HCT116 (cell line): ENCODE results near the gene PLD1. TPM values are rescaled to one million over a fixed set of nuclear protein-coding genes. Genes with fewer than 3 reads are reported as not detected.

ENCODE experiments used
- ATAC-seq: fragments of 200-7000 bp; cut with Tn5 transposase; 2 replicates; pipeline ENCODE4 v1.9.1; 2020; ENCODE audit warnings: mild to moderate bottlenecking, moderate library complexity
- BruUV-seq: library from RNA; stranded (reverse); fragments of 400-500 nt; replicated peaks from 2 replicates; lab custom pipeline; 2021; lab: Mats Ljungman, UMichigan
- CTCF ChIA-PET: fragments of 300-600 bp; sonication (Branson Sonifier 250); formaldehyde crosslinking; loops from one replicate; lab custom pipeline; 2021; ENCODE audit warnings: antibody characterized with exemption; lab: Charles Lee
- POLR2A ChIA-PET: fragments of 300-600, 350-600 bp; sonication (Branson Sonifier 250); formaldehyde crosslinking; loops from one replicate; lab custom pipeline; 2021; ENCODE audit warnings: antibody characterized with exemption; lab: Charles Lee
- RAD21 ChIA-PET, 2 experiments: fragments of 300-600 bp; sonication (Branson Sonifier 250); formaldehyde crosslinking; loops; one replicate each; lab custom pipeline; 2023; ENCODE audit warnings: low total read pairs in 2 of 2; ENCODE audit not compliant: uncharacterized antibody in 2 of 2, unreplicated experiment in 2 of 2, low non-redundant PET in 1 of 2; lab: Charles Lee
- DNase-seq: peaks from one replicate; pipeline ENCODE4 v3.0.0-alpha.2; 2010; ENCODE audit warnings: low read depth, low spot score
- H2AFZ ChIP-seq: fragments of 200-600 bp; shearing (Covaris generic), sonication (generic); 2 replicates; pipeline ENCODE4 v1.6.1; 2017; ENCODE audit warnings: low read depth, mixed run types, mixed read lengths, antibody characterized with exemption, low read length; ENCODE audit not compliant: poor library complexity, severe bottlenecking
- H3K27ac ChIP-seq: 2 replicates; pipeline ENCODE4 v1.5.1; 2012; ENCODE audit warnings: low read depth, low read length
- H3K27me3 ChIP-seq: fragments of 200-600 bp; sonication (generic); 2 replicates; pipeline ENCODE4 v1.6.1; 2016; ENCODE audit warnings: mixed run types, low read length, mixed read lengths; ENCODE audit not compliant: insufficient read depth
- H3K36me3 ChIP-seq, 2 experiments: fragments of 200-500 bp in 1 of 2; fragments of 200-600 bp in 1 of 2; sonication (Bioruptor generic) in 1 of 2; sonication (generic) in 1 of 2; 2 replicates each; pipeline versions ENCODE4 v1.5.1 to v1.6.1; 2014 to 2016; ENCODE audit warnings: low read length in 2 of 2, inconsistent platforms in 1 of 2, mixed read lengths in 1 of 2, mixed run types in 1 of 2; ENCODE audit not compliant: insufficient read depth in 2 of 2, control insufficient read depth in 1 of 2
- H3K4me1 ChIP-seq, 2 experiments: fragments of 200-600 bp in 1 of 2; sonication (generic) in 1 of 2; 2 replicates each; pipeline versions ENCODE4 v1.5.1 to v1.6.1; 2012 to 2017; ENCODE audit warnings: low read length in 2 of 2, inconsistent platforms in 1 of 2, mild to moderate bottlenecking in 1 of 2, mixed read lengths in 1 of 2, mixed run types in 1 of 2, moderate library complexity in 1 of 2; ENCODE audit not compliant: insufficient read depth in 2 of 2, control insufficient read depth in 1 of 2
- H3K4me2 ChIP-seq: fragments of 200-600 bp; sonication (generic); 2 replicates; pipeline ENCODE4 v1.6.1; 2017; ENCODE audit warnings: mixed run types, low read length, mixed read lengths
- H3K4me3 ChIP-seq, 2 experiments: fragments of 200-600 bp in 1 of 2; sonication (generic) in 1 of 2; replicated peaks in 1 of 2; 2 replicates each; pipeline ENCODE4 v1.5.1; 2011 to 2016; ENCODE audit warnings: low read length in 2 of 2, control low read depth in 1 of 2, low read depth in 1 of 2, mild to moderate bottlenecking in 1 of 2, mixed read lengths in 1 of 2, mixed run types in 1 of 2
- H3K79me2 ChIP-seq: fragments of 200-600 bp; sonication (generic); 2 replicates; pipeline ENCODE4 v1.6.1; 2017; ENCODE audit warnings: mild to moderate bottlenecking, mixed run types, low read length, moderate library complexity, mixed read lengths; ENCODE audit not compliant: insufficient read depth
- H3K9ac ChIP-seq: fragments of 200-600 bp; sonication (generic); 2 replicates; pipeline ENCODE4 v1.6.1; 2016; ENCODE audit warnings: low read length, mixed read lengths
- H3K9me2 ChIP-seq: fragments of 200-600 bp; sonication (generic), shearing (Covaris generic); 2 replicates; pipeline ENCODE4 v1.6.1; 2017; ENCODE audit warnings: mixed run types, mild to moderate bottlenecking, moderate library complexity; ENCODE audit not compliant: insufficient read depth
- H3K9me3 ChIP-seq, 2 experiments: fragments of 200-500 bp in 1 of 2; fragments of 200-600 bp in 1 of 2; sonication (Bioruptor generic) in 1 of 2; sonication (generic) in 1 of 2; 2 replicates each; pipeline ENCODE4 v1.6.1; 2014 to 2017; ENCODE audit warnings: low read length in 2 of 2, mixed read lengths in 2 of 2, inconsistent platforms in 1 of 2, low read depth in 1 of 2, mild to moderate bottlenecking in 1 of 2, mixed run types in 1 of 2, moderate library complexity in 1 of 2; ENCODE audit not compliant: control insufficient read depth in 1 of 2, insufficient read depth in 1 of 2
- H4K20me1 ChIP-seq: fragments of 200-600 bp; sonication (generic), shearing (Covaris generic); 2 replicates; pipeline ENCODE4 v1.6.1; 2017; ENCODE audit warnings: mixed run types, mild to moderate bottlenecking, moderate library complexity; ENCODE audit not compliant: insufficient read depth
- CBX3 ChIP-seq: IDR thresholded peaks from 2 replicates; pipeline ENCODE4 v1.6.1; 2012; ENCODE audit warnings: low read depth
- EGR1 ChIP-seq: IDR thresholded peaks from 2 replicates; pipeline ENCODE4 v1.6.1; 2012; ENCODE audit warnings: low read depth
- ELF1 ChIP-seq: IDR thresholded peaks from 2 replicates; pipeline ENCODE4 v1.6.1; 2012; ENCODE audit warnings: low read depth, borderline replicate concordance
- JUND ChIP-seq: IDR thresholded peaks from 2 replicates; pipeline ENCODE4 v1.6.1; 2012
- POLR2AphosphoS5 ChIP-seq: IDR thresholded peaks from 2 replicates; pipeline ENCODE4 v1.6.1; 2011; ENCODE audit warnings: mild to moderate bottlenecking, low read depth, low read length, moderate library complexity
- RAD21 ChIP-seq: IDR thresholded peaks from 2 replicates; pipeline ENCODE4 v1.6.1; 2012; ENCODE audit warnings: low read depth, mild to moderate bottlenecking
- SP1 ChIP-seq: IDR thresholded peaks from 2 replicates; pipeline ENCODE4 v1.6.1; 2012; ENCODE audit warnings: low read depth
- YY1 ChIP-seq: IDR thresholded peaks from 2 replicates; pipeline ENCODE4 v1.6.1; 2011; ENCODE audit warnings: low read length, low read depth, moderate library complexity, mild to moderate bottlenecking; ENCODE audit not compliant: insufficient replicate concordance; ENCODE audit errors: extremely low read depth
- ZFX ChIP-seq: fragments of 450-650 bp; IDR thresholded peaks from 2 replicates; pipeline ENCODE4 v1.6.1; 2017
- intact Hi-C: fragments of 100-400 bp; cut with micrococcal nuclease; formaldehyde crosslinking; loops from 2 replicates; pipeline ENCODE4 v1.10.0; 2022
- total RNA-seq: library from RNA; stranded (reverse); gene quantifications from one replicate; pipeline ENCODE4 v1.2.1, GENCODE V29; 2021; ENCODE audit not compliant: unreplicated experiment
- TF ChIP-seq, protein P1 (sequence below): IDR thresholded peaks from 2 replicates; pipeline ENCODE4 v1.6.1; 2012; ENCODE audit warnings: low read depth
- TF ChIP-seq, protein P2 (sequence below): IDR thresholded peaks from 2 replicates; pipeline ENCODE4 v1.6.1; 2011; ENCODE audit warnings: mild to moderate bottlenecking, low read length, moderate library complexity; ENCODE audit not compliant: insufficient replicate concordance; ENCODE audit errors: extremely low read depth
- TF ChIP-seq, protein P3 (sequence below), 3 experiments: fragments of 200-600 bp in 1 of 3; sonication (generic) in 1 of 3; IDR thresholded peaks in 2 of 3; conservative IDR thresholded peaks in 1 of 3; 2 replicates each; pipeline ENCODE4 v1.5.1; 2012 to 2017; ENCODE audit warnings: low read depth in 2 of 3, low read length in 2 of 3, antibody characterized with exemption in 1 of 3, borderline replicate concordance in 1 of 3, control low read depth in 1 of 3, mild to moderate bottlenecking in 1 of 3, mixed read lengths in 1 of 3, mixed run types in 1 of 3, moderate library complexity in 1 of 3; ENCODE audit not compliant: insufficient read depth in 1 of 3

PLD1 gene
- total RNA-seq, 1 experiment from 2014 or later: 8.4 TPM

DNA sequence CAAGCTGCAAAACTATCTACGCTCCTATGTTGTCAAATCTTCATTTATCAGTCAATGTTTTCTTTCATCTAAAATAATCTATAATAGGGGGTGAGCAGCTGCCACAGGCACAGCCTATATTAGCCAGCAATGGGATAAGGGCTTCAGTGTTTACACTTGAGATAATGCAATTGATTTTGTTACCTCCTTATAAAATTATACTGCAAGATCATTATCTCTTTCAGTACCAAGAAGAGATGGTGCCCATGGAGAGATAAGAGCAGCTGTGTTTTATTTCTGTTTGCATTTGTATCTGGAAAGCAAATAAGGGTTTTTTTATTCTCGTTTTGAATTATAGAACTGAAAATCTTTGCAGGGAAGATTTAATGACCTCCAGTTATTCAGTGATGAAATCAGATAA, 68.9 kb downstream of the PLD1 start:
- POLR2A ChIA-PET: no interaction called here
- no peaks in the 10 kb centered on the region for H3K79me2 ChIP-seq
- no TSS peak for BruUV-seq

More for the DNA sequence above, 68.9 kb downstream of the PLD1 start:
- H3K4me1 ChIP-seq: no peaks in the 10 kb centered on the region
- TF ChIP-seq ELF1 (no peak), ZFX (no peak), SP1 (no peak), CBX3 (no peak), YY1 (no peak), POLR2AphosphoS5 (no peak), RAD21 (no peak), EGR1 (no peak), JUND (no peak)
- TF ChIP-seq, protein P1, sequence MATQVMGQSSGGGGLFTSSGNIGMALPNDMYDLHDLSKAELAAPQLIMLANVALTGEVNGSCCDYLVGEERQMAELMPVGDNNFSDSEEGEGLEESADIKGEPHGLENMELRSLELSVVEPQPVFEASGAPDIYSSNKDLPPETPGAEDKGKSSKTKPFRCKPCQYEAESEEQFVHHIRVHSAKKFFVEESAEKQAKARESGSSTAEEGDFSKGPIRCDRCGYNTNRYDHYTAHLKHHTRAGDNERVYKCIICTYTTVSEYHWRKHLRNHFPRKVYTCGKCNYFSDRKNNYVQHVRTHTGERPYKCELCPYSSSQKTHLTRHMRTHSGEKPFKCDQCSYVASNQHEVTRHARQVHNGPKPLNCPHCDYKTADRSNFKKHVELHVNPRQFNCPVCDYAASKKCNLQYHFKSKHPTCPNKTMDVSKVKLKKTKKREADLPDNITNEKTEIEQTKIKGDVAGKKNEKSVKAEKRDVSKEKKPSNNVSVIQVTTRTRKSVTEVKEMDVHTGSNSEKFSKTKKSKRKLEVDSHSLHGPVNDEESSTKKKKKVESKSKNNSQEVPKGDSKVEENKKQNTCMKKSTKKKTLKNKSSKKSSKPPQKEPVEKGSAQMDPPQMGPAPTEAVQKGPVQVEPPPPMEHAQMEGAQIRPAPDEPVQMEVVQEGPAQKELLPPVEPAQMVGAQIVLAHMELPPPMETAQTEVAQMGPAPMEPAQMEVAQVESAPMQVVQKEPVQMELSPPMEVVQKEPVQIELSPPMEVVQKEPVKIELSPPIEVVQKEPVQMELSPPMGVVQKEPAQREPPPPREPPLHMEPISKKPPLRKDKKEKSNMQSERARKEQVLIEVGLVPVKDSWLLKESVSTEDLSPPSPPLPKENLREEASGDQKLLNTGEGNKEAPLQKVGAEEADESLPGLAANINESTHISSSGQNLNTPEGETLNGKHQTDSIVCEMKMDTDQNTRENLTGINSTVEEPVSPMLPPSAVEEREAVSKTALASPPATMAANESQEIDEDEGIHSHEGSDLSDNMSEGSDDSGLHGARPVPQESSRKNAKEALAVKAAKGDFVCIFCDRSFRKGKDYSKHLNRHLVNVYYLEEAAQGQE: no peak
- TF ChIP-seq, protein P2, sequence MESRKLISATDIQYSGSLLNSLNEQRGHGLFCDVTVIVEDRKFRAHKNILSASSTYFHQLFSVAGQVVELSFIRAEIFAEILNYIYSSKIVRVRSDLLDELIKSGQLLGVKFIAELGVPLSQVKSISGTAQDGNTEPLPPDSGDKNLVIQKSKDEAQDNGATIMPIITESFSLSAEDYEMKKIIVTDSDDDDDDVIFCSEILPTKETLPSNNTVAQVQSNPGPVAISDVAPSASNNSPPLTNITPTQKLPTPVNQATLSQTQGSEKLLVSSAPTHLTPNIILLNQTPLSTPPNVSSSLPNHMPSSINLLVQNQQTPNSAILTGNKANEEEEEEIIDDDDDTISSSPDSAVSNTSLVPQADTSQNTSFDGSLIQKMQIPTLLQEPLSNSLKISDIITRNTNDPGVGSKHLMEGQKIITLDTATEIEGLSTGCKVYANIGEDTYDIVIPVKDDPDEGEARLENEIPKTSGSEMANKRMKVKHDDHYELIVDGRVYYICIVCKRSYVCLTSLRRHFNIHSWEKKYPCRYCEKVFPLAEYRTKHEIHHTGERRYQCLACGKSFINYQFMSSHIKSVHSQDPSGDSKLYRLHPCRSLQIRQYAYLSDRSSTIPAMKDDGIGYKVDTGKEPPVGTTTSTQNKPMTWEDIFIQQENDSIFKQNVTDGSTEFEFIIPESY: no peak
- TF ChIP-seq, protein P3, sequence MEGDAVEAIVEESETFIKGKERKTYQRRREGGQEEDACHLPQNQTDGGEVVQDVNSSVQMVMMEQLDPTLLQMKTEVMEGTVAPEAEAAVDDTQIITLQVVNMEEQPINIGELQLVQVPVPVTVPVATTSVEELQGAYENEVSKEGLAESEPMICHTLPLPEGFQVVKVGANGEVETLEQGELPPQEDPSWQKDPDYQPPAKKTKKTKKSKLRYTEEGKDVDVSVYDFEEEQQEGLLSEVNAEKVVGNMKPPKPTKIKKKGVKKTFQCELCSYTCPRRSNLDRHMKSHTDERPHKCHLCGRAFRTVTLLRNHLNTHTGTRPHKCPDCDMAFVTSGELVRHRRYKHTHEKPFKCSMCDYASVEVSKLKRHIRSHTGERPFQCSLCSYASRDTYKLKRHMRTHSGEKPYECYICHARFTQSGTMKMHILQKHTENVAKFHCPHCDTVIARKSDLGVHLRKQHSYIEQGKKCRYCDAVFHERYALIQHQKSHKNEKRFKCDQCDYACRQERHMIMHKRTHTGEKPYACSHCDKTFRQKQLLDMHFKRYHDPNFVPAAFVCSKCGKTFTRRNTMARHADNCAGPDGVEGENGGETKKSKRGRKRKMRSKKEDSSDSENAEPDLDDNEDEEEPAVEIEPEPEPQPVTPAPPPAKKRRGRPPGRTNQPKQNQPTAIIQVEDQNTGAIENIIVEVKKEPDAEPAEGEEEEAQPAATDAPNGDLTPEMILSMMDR (IDR thresholded peaks at IDR 0.05 in 2 of 3, conservative IDR thresholded peaks at IDR 0.05 in 1 of 3; ENCODE audit: borderline replicate concordance in 1 of 3, insufficient read depth in 1 of 3, low read depth in 2 of 3, low read length in 2 of 3): no peak
- TF ChIP-seq, all 23 proteins: peak for 0
- H3K27ac ChIP-seq: no peak overlapping the region
- intact Hi-C loops: no loop called here
- no peak overlapping the region for H3K4me3 ChIP-seq
- H3K27me3 ChIP-seq: no peaks in the 10 kb centered on the region
- H3K4me2 ChIP-seq: no peak overlapping the region
- no peak overlapping the region for H3K9ac ChIP-seq
- no peak overlapping the region for H2AFZ ChIP-seq
- no peaks in the 10 kb centered on the region for H3K36me3 ChIP-seq
- no peaks in the 10 kb centered on the region for H3K9me3 ChIP-seq
- no peaks in the 10 kb centered on the region for H3K9me2 ChIP-seq
- ATAC-seq: no peak
- ChIA-PET CTCF (no interaction called here), RAD21 (no interaction called here)
- no peaks in the 10 kb centered on the region for H4K20me1 ChIP-seq
- no peak for DNase-seq
